Panc1 (cell line): ENCODE results near the gene CASD1. TPM values are rescaled to one million over a fixed set of nuclear protein-coding genes. Genes with fewer than 3 reads are reported as not detected.

Source experiments
- ATAC-seq: fragments of 200-7000 bp; cut with Tn5 transposase; 2 replicates; pipeline ENCODE4 v1.9.1; 2020; ENCODE audit warnings: mild to moderate bottlenecking, moderate library complexity
- BruUV-seq: library from RNA; stranded (reverse); fragments of 400-500 nt; replicated peaks from 2 replicates; lab custom pipeline; 2021; lab: Mats Ljungman, UMichigan
- CTCF ChIA-PET: fragments of 300-600 bp; sonication (Branson Sonifier 250); formaldehyde crosslinking; loops from one replicate; lab custom pipeline; 2022; ENCODE audit warnings: antibody characterized with exemption; lab: Charles Lee
- POLR2A ChIA-PET: fragments of 300-600 bp; sonication (Branson Sonifier 250); formaldehyde crosslinking; loops from one replicate; lab custom pipeline; 2022; ENCODE audit warnings: antibody characterized with exemption; lab: Charles Lee
- DNase-seq: peaks from one replicate; pipeline ENCODE4 v3.0.0-alpha.2; 2010; ENCODE audit warnings: low read depth, low spot score
- H3K27ac ChIP-seq: 2 replicates; pipeline ENCODE4 v1.5.1; 2011; ENCODE audit warnings: mild to moderate bottlenecking, low read length, inconsistent platforms
- H3K27me3 ChIP-seq: fragments of 200-500 bp; sonication (Bioruptor generic); 2 replicates; pipeline ENCODE4 v1.6.0; 2014; ENCODE audit warnings: low read length, inconsistent platforms; ENCODE audit not compliant: control insufficient read depth, insufficient read depth
- H3K36me3 ChIP-seq: fragments of 200-500 bp; sonication (Bioruptor generic); 2 replicates; pipeline ENCODE4 v1.5.1; 2014; ENCODE audit warnings: inconsistent platforms, mild to moderate bottlenecking, low read length, moderate library complexity; ENCODE audit not compliant: control insufficient read depth, insufficient read depth
- H3K4me1 ChIP-seq: 2 replicates; pipeline ENCODE4 v1.5.1; 2011; ENCODE audit warnings: inconsistent platforms, mild to moderate bottlenecking, low read length, moderate library complexity; ENCODE audit not compliant: control insufficient read depth, insufficient read depth
- H3K4me3 ChIP-seq, 2 experiments: 2 replicates each; pipeline ENCODE4 v1.5.1; 2011 to 2012; ENCODE audit warnings: low read depth in 2 of 2, low read length in 2 of 2, mild to moderate bottlenecking in 2 of 2, inconsistent platforms in 1 of 2, moderate library complexity in 1 of 2
- H3K9me3 ChIP-seq: fragments of 200-500 bp; sonication (Bioruptor generic); 2 replicates; pipeline ENCODE4 v1.5.1; 2014; ENCODE audit warnings: low read depth, mild to moderate bottlenecking, inconsistent platforms, low read length, moderate library complexity; ENCODE audit not compliant: control insufficient read depth, insufficient read depth
- CTCF ChIP-seq: fragments of 450-650 bp; IDR thresholded peaks from 2 replicates; pipeline ENCODE4 v1.5.1; 2017; ENCODE audit warnings: mild to moderate bottlenecking
- POLR2AphosphoS5 ChIP-seq: IDR thresholded peaks from 2 replicates; pipeline ENCODE4 v1.6.1; 2012; ENCODE audit warnings: mild to moderate bottlenecking, low read depth, low read length, moderate library complexity
- REST ChIP-seq, 2 experiments: IDR thresholded peaks; 2 replicates each; pipeline ENCODE4 v1.6.1; 2011 to 2012; ENCODE audit warnings: low read depth in 2 of 2, control low read depth in 1 of 2, low read length in 1 of 2, mild to moderate bottlenecking in 1 of 2, moderate library complexity in 1 of 2; ENCODE audit not compliant: insufficient read depth in 1 of 2
- SIN3A ChIP-seq: IDR thresholded peaks from 2 replicates; pipeline ENCODE4 v1.6.1; 2012; ENCODE audit warnings: low read depth, mild to moderate bottlenecking, low read length, moderate library complexity, borderline replicate concordance; ENCODE audit not compliant: insufficient read depth
- TCF7L2 ChIP-seq: IDR thresholded peaks from 2 replicates; pipeline ENCODE4 v1.6.1; 2011; ENCODE audit warnings: mild to moderate bottlenecking, low read depth, low read length, inconsistent platforms
- in situ Hi-C: cut with HindIII; loops from 2 replicates; pipeline ENCODE4 v1.10.0; 2016; ENCODE audit warnings: low sequenced_read_pairs, low pct_unique_long_range_greater_than_20kb
- intact Hi-C: fragments of 100-400 bp; cut with micrococcal nuclease; formaldehyde crosslinking; loops from one replicate; pipeline ENCODE4 v1.10.0; 2022; ENCODE audit not compliant: unreplicated experiment
- total RNA-seq: library from RNA; stranded (reverse); gene quantifications from one replicate; pipeline ENCODE4 v1.2.1, GENCODE V29; 2021; ENCODE audit not compliant: unreplicated experiment

Gene CASD1
- total RNA-seq, 1 experiment from 2014 or later = 14.7 TPM

GRCh38 chr7:94491410-94491809 is 18.2 kb upstream of the CASD1 start:
- ChIA-PET POLR2A (no interaction called here), CTCF (no interaction called here)
- TF ChIP-seq POLR2AphosphoS5 = no peak
- no peak for TF ChIP-seq REST (IDR thresholded peaks at IDR 0.05; ENCODE audit: insufficient read depth in 1 of 2, low read depth in 2 of 2, low read length in 1 of 2)
- no peak for TF ChIP-seq SIN3A
- TF ChIP-seq TCF7L2 = no peak
- TF ChIP-seq CTCF = no peak
- H3K27me3 ChIP-seq = peaks cover 3% of the 10 kb centered on the region; the same call in 1 of the 2 replicates
- intact Hi-C loops = no loop called here
- H3K4me3 ChIP-seq = no peak overlapping the region
- DNase-seq = no peak
- in situ Hi-C loops = no loop called here
- no peaks in the 10 kb centered on the region for H3K4me1 ChIP-seq
- no peaks in the 10 kb centered on the region for H3K36me3 ChIP-seq
- no peak for ATAC-seq
- H3K27ac ChIP-seq = no peak overlapping the region
- BruUV-seq = no TSS peak
- H3K9me3 ChIP-seq = no peaks in the 10 kb centered on the region

- H3K27me3 ChIP-seq = peaks cover 3% of the 10 kb centered on the region; the same call in 1 of the 2 replicates
- no peak overlapping the region for H3K27ac ChIP-seq
- no peak overlapping the region for H3K4me3 ChIP-seq
- H3K4me1 ChIP-seq = no peaks in the 10 kb centered on the region
- no peak for DNase-seq
- ATAC-seq = no peak
- CTCF ChIA-PET = interaction anchor here (0.7 kb wide), 1 partner anchor 328 kb away, joined by 4 read pairs; no protein-coding TSS in a partner anchor
- no peaks in the 10 kb centered on the region for H3K9me3 ChIP-seq
- intact Hi-C loops = no loop called here
- POLR2A ChIA-PET = no interaction called here
- in situ Hi-C loops = no loop called here
- H3K36me3 ChIP-seq = no peaks in the 10 kb centered on the region
- BruUV-seq = no TSS peak
- TF ChIP-seq REST (IDR thresholded peaks at IDR 0.05; ENCODE audit: insufficient read depth in 1 of 2, low read depth in 2 of 2, low read length in 1 of 2) (no peak), TCF7L2 (no peak), CTCF (no peak), SIN3A (no peak), POLR2AphosphoS5 (no peak)
Measured at GRCh38 chr7:94492601-94493000, 17.0 kb upstream of the CASD1 start.
